ENCODE measurements around the gene NDFIP2.

DNA sequence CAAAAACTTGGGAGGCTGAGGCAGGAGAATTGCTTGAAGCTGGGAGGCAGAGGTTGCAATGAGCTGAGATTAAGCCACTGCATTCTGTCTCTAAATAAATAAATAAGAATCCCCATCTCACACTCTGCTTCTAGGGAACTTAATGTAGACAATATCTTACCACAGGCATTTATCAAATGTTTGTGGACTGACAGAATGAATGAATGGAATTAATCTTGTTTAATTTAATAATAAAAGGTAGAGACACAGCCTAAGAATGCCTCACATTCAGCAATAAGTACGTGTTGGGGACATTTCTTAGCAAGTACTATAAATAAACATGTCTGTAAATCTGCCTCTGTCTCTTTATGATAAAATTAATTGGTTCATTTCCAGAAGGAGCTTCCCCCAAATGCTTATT lies 38.7 kb upstream of the NDFIP2 start:
- TF ChIP-seq, protein P1, sequence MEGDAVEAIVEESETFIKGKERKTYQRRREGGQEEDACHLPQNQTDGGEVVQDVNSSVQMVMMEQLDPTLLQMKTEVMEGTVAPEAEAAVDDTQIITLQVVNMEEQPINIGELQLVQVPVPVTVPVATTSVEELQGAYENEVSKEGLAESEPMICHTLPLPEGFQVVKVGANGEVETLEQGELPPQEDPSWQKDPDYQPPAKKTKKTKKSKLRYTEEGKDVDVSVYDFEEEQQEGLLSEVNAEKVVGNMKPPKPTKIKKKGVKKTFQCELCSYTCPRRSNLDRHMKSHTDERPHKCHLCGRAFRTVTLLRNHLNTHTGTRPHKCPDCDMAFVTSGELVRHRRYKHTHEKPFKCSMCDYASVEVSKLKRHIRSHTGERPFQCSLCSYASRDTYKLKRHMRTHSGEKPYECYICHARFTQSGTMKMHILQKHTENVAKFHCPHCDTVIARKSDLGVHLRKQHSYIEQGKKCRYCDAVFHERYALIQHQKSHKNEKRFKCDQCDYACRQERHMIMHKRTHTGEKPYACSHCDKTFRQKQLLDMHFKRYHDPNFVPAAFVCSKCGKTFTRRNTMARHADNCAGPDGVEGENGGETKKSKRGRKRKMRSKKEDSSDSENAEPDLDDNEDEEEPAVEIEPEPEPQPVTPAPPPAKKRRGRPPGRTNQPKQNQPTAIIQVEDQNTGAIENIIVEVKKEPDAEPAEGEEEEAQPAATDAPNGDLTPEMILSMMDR (conservative IDR thresholded peaks at IDR 0.05; ENCODE audit: low read depth in 2 of 2), result no peak
- TF ChIP-seq CREB1 (CRISPR knock-in tag; IDR thresholded peaks at IDR 0.05; ENCODE audit: low read depth), result no peak
- TF ChIP-seq POLR2AphosphoS5 (IDR thresholded peaks at IDR 0.05; ENCODE audit: low read depth), result no peak
- TF ChIP-seq JUNB (IDR thresholded peaks at IDR 0.05; ENCODE audit: unreplicated experiment), result no peak
- no peak for TF ChIP-seq EZH2phosphoT487 (IDR thresholded peaks at IDR 0.05; ENCODE audit: unreplicated experiment)
- TF ChIP-seq, protein P2, sequence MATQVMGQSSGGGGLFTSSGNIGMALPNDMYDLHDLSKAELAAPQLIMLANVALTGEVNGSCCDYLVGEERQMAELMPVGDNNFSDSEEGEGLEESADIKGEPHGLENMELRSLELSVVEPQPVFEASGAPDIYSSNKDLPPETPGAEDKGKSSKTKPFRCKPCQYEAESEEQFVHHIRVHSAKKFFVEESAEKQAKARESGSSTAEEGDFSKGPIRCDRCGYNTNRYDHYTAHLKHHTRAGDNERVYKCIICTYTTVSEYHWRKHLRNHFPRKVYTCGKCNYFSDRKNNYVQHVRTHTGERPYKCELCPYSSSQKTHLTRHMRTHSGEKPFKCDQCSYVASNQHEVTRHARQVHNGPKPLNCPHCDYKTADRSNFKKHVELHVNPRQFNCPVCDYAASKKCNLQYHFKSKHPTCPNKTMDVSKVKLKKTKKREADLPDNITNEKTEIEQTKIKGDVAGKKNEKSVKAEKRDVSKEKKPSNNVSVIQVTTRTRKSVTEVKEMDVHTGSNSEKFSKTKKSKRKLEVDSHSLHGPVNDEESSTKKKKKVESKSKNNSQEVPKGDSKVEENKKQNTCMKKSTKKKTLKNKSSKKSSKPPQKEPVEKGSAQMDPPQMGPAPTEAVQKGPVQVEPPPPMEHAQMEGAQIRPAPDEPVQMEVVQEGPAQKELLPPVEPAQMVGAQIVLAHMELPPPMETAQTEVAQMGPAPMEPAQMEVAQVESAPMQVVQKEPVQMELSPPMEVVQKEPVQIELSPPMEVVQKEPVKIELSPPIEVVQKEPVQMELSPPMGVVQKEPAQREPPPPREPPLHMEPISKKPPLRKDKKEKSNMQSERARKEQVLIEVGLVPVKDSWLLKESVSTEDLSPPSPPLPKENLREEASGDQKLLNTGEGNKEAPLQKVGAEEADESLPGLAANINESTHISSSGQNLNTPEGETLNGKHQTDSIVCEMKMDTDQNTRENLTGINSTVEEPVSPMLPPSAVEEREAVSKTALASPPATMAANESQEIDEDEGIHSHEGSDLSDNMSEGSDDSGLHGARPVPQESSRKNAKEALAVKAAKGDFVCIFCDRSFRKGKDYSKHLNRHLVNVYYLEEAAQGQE (IDR thresholded peaks at IDR 0.05; ENCODE audit: unreplicated experiment), result no peak
- no peak for TF ChIP-seq EZH2 (IDR thresholded peaks at IDR 0.05; ENCODE audit: low read depth, unreplicated experiment)
- no peak for TF ChIP-seq NANOG (IDR thresholded peaks at IDR 0.05; ENCODE audit: borderline replicate concordance)
- TF ChIP-seq, protein P3, sequence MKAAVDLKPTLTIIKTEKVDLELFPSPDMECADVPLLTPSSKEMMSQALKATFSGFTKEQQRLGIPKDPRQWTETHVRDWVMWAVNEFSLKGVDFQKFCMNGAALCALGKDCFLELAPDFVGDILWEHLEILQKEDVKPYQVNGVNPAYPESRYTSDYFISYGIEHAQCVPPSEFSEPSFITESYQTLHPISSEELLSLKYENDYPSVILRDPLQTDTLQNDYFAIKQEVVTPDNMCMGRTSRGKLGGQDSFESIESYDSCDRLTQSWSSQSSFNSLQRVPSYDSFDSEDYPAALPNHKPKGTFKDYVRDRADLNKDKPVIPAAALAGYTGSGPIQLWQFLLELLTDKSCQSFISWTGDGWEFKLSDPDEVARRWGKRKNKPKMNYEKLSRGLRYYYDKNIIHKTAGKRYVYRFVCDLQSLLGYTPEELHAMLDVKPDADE (IDR thresholded peaks at IDR 0.05), result no peak
- TF ChIP-seq, protein P4, sequence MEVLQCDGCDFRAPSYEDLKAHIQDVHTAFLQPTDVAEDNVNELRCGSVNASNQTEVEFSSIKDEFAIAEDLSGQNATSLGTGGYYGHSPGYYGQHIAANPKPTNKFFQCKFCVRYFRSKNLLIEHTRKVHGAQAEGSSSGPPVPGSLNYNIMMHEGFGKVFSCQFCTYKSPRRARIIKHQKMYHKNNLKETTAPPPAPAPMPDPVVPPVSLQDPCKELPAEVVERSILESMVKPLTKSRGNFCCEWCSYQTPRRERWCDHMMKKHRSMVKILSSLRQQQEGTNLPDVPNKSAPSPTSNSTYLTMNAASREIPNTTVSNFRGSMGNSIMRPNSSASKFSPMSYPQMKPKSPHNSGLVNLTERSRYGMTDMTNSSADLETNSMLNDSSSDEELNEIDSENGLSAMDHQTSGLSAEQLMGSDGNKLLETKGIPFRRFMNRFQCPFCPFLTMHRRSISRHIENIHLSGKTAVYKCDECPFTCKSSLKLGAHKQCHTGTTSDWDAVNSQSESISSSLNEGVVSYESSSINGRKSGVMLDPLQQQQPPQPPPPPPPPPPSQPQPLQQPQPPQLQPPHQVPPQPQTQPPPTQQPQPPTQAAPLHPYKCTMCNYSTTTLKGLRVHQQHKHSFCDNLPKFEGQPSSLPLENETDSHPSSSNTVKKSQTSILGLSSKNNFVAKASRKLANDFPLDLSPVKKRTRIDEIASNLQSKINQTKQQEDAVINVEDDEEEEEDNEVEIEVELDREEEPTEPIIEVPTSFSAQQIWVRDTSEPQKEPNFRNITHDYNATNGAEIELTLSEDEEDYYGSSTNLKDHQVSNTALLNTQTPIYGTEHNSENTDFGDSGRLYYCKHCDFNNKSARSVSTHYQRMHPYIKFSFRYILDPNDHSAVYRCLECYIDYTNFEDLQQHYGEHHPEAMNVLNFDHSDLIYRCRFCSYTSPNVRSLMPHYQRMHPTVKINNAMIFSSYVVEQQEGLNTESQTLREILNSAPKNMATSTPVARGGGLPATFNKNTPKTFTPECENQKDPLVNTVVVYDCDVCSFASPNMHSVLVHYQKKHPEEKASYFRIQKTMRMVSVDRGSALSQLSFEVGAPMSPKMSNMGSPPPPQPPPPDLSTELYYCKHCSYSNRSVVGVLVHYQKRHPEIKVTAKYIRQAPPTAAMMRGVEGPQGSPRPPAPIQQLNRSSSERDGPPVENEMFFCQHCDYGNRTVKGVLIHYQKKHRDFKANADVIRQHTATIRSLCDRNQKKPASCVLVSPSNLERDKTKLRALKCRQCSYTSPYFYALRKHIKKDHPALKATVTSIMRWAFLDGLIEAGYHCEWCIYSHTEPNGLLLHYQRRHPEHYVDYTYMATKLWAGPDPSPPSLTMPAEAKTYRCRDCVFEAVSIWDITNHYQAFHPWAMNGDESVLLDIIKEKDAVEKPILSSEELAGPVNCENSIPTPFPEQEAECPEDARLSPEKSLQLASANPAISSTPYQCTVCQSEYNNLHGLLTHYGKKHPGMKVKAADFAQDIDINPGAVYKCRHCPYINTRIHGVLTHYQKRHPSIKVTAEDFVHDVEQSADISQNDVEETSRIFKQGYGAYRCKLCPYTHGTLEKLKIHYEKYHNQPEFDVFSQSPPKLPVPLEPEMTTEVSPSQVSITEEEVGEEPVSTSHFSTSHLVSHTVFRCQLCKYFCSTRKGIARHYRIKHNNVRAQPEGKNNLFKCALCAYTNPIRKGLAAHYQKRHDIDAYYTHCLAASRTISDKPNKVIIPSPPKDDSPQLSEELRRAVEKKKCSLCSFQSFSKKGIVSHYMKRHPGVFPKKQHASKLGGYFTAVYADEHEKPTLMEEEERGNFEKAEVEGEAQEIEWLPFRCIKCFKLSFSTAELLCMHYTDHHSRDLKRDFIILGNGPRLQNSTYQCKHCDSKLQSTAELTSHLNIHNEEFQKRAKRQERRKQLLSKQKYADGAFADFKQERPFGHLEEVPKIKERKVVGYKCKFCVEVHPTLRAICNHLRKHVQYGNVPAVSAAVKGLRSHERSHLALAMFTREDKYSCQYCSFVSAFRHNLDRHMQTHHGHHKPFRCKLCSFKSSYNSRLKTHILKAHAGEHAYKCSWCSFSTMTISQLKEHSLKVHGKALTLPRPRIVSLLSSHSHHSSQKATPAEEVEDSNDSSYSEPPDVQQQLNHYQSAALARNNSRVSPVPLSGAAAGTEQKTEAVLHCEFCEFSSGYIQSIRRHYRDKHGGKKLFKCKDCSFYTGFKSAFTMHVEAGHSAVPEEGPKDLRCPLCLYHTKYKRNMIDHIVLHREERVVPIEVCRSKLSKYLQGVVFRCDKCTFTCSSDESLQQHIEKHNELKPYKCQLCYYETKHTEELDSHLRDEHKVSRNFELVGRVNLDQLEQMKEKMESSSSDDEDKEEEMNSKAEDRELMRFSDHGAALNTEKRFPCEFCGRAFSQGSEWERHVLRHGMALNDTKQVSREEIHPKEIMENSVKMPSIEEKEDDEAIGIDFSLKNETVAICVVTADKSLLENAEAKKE (CRISPR knock-in tag; IDR thresholded peaks at IDR 0.05), result no peak
- TF ChIP-seq ZNF114 (CRISPR knock-in tag; IDR thresholded peaks at IDR 0.05), result no peak

Data from GM23338 (cell line).